Gastrocnemius medialis (tissue), 4 donors: Measurements from ENCODE around the gene NPY1R. TPM values are rescaled to one million over a fixed set of nuclear protein-coding genes. Genes with fewer than 3 reads are reported as not detected.

Experiments
- ATAC-seq, 2 donors: fragments of 150-250 bp; one replicate each; pipeline ENCODE4 v1.9.1; 2016
- DNase-seq, 2 donors: peaks; one replicate each; pipeline ENCODE4 v3.0.0-alpha.2; 2019
- H3K27ac ChIP-seq, 4 donors: fragments of 200-600 bp; sonication (generic); 1 replicate in 1 of 4; 2 replicates in 3 of 4; pipeline ENCODE4 v1.5.1; 2016 to 2018; ENCODE audit warnings: mild to moderate bottlenecking in 2 of 4, moderate library complexity in 1 of 4
- H3K27me3 ChIP-seq, 3 donors: fragments of 200-600 bp; sonication (generic) in 2 of 3; 1 replicate in 1 of 3; 2 replicates in 2 of 3; pipeline versions ENCODE4 v1.5.1 to v1.6.0; 2016 to 2019; ENCODE audit warnings: mild to moderate bottlenecking in 1 of 3, moderate library complexity in 1 of 3
- H3K36me3 ChIP-seq, 2 donors: fragments of 200-600 bp; sonication (generic) in 1 of 2; one replicate each; pipeline ENCODE4 v1.5.1; 2017 to 2018
- H3K4me1 ChIP-seq, 2 donors: fragments of 200-600 bp; sonication (generic) in 1 of 2; one replicate each; pipeline ENCODE4 v1.5.1; 2016 to 2017; ENCODE audit warnings: mild to moderate bottlenecking in 2 of 2
- H3K4me3 ChIP-seq, 4 donors: fragments of 200-600 bp; sonication (generic) in 3 of 4; 1 replicate in 1 of 4; 2 replicates in 3 of 4; pipeline ENCODE4 v1.5.1; 2016 to 2019; ENCODE audit warnings: mild to moderate bottlenecking in 2 of 4
- H3K9me3 ChIP-seq, 3 donors: fragments of 200-600 bp; sonication (generic) in 2 of 3; 1 replicate in 1 of 3; 2 replicates in 2 of 3; pipeline ENCODE4 v1.5.1; 2016 to 2019
- POLR2A ChIP-seq, 2 donors: fragments of 450-650 bp; IDR thresholded peaks; one replicate each; pipeline ENCODE4 v1.6.1; 2017; ENCODE audit warnings: antibody characterized with exemption in 2 of 2, mild to moderate bottlenecking in 2 of 2, moderate library complexity in 2 of 2
- in situ Hi-C, 4 donors: fragments of 200-750 bp; cut with MboI; loops; one replicate each; pipeline versions ENCODE4 v1.15.0 to v1.8.0; 2017; ENCODE audit warnings: low sequenced_read_pairs in 4 of 4
- intact Hi-C: fragments of 100-400 bp; cut with DNase I; formaldehyde crosslinking; loops from one replicate; pipeline ENCODE4 v1.15.1; 2023; ENCODE audit warnings: low total_unique reads
- total RNA-seq, 4 donors: library from RNA; depleted of rRNA; stranded (reverse); fragments of >200 nt; gene quantifications; one replicate each; pipeline versions ENCODE4 v1.1.0 to v1.2.3, GENCODE V29; 2016
- TF ChIP-seq, protein P1 (sequence below), 5 experiments: fragments of 450-650 bp in 3 of 5; fragments of 200-600 bp in 2 of 5; sonication (generic) in 2 of 5; IDR thresholded peaks in 4 of 5; conservative IDR thresholded peaks in 1 of 5; 1 replicate in 4 of 5; 2 replicates in 1 of 5; pipeline ENCODE4 v1.5.1; 2016 to 2019; ENCODE audit warnings: antibody characterized with exemption in 5 of 5, mild to moderate bottlenecking in 3 of 5, moderate library complexity in 3 of 5

NPY1R gene
- 1 to 10 TPM in 3 of 4 donors, under 1 TPM in 1; 0.40 to 3.1 (median 1.3) TPM for total RNA-seq

DNA sequence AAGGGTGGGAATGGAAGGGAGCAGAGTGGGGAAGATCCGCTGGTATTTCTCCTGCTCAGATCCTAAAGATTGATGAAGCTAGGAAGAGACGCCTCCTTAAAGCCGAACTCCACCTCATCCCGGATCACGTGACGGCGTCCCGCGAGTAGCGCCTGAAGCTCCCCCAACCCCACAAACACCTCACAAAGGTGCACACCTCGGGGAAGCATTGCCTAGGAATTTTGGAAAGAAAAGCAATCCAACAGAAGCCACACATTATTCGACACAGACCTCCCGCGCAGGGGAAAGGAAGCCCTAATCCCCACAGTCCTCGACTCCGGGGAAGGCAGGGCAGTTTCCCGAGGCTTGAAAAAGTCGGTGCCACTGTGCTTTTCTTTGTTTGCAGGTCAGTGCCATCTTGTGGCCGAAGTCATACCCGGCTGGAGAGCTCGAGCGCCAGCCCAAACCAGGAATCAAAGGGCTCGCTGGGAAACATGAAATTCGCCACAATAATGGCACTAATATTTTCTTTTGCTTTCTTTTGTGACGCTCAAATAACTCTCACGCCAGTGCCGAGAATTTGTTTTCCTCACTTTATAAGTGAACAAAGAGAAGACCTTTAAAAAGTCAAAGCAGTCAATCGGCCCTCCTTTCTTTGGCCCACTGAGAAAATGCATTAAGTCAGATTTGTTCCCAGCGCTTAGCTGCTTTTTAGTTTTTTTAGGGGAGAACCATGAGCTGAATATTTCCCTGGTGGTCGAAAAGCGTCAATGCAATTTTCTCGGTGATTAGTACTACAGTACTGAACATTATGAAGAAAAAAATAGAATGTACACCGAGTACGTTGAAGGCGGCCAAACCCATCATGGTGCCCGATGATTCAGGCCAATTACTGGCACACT is at the start of gene NPY1R:
Gene NPY1R (minus strand): TSS at position 71 of the 881 bp plus-strand sequence. CDS start 6,042 bp downstream, outside the sequence.
- Histone ChIP-seq H3K4me3 (peak within 1 kb of the TSS; percentile 55 to 91 (median 68)), H3K36me3 (no peaks in the 10 kb centered on the region), H3K27me3 (peaks cover 0 to 7% (median 6%) of the 10 kb centered on the region in 3 donors), H3K4me1 (peaks cover 5 to 14% of the 10 kb centered on the region in 2 donors), H3K9me3 (no peaks in the 10 kb centered on the region), H3K27ac (peak within 1 kb of the TSS in 2 of 4 donors; percentile 8 to 17)
- TF ChIP-seq, protein P1, sequence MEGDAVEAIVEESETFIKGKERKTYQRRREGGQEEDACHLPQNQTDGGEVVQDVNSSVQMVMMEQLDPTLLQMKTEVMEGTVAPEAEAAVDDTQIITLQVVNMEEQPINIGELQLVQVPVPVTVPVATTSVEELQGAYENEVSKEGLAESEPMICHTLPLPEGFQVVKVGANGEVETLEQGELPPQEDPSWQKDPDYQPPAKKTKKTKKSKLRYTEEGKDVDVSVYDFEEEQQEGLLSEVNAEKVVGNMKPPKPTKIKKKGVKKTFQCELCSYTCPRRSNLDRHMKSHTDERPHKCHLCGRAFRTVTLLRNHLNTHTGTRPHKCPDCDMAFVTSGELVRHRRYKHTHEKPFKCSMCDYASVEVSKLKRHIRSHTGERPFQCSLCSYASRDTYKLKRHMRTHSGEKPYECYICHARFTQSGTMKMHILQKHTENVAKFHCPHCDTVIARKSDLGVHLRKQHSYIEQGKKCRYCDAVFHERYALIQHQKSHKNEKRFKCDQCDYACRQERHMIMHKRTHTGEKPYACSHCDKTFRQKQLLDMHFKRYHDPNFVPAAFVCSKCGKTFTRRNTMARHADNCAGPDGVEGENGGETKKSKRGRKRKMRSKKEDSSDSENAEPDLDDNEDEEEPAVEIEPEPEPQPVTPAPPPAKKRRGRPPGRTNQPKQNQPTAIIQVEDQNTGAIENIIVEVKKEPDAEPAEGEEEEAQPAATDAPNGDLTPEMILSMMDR (IDR thresholded peaks at IDR 0.05 in 4 of 5, conservative IDR thresholded peaks at IDR 0.05 in 1 of 5) = peak; percentile 42 to 79 (median 53)
- no peak for TF ChIP-seq POLR2A (IDR thresholded peaks at IDR 0.05)
- DNase-seq = peak; percentile 43 to 47
- in situ Hi-C loops = loop anchor here (10.0 to 25.0 kb wide), 4 partner anchors 220 to 845 kb away; no protein-coding TSS in a partner anchor
- intact Hi-C loops = loop anchor here (1.0 to 5.0 kb wide), 3 partner anchors 226 to 834 kb away; no protein-coding TSS in a partner anchor
- ATAC-seq = peak; percentile 94 to 95

DNA sequence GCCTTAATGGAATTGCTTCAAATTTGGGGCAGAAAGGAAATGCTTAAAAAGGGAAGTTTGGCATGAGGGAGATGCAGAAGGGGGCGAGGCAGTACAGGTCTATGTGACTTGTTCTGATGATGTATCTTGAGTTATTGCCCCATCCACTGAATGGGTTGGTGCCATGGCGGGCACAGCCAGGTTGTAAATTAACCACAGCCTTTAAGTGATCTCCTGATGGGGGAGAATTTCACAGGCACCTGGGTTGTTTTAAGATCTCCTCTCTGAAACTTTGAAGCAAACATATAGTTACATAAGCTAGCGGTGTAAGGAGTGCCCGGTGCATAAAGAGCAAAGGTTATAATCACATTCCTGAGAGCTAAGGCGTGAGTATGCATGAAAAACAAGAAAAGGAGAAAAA is 48.3 kb upstream of the NPY1R start:
- H3K27me3 ChIP-seq = no peaks in the 10 kb centered on the region
- no peaks in the 10 kb centered on the region for H3K9me3 ChIP-seq
- in situ Hi-C loops = no loop called here
- DNase-seq (no peak), ATAC-seq (no peak)
- no peak overlapping the region for H3K27ac ChIP-seq
- H3K4me3 ChIP-seq = no peak overlapping the region
- intact Hi-C loops = no loop called here
- no peaks in the 10 kb centered on the region for H3K4me1 ChIP-seq
- H3K36me3 ChIP-seq = no peaks in the 10 kb centered on the region
- TF ChIP-seq, protein P1 (IDR thresholded peaks at IDR 0.05 in 4 of 5, conservative IDR thresholded peaks at IDR 0.05 in 1 of 5) = no peak
- no peak for TF ChIP-seq POLR2A (IDR thresholded peaks at IDR 0.05)

DNA sequence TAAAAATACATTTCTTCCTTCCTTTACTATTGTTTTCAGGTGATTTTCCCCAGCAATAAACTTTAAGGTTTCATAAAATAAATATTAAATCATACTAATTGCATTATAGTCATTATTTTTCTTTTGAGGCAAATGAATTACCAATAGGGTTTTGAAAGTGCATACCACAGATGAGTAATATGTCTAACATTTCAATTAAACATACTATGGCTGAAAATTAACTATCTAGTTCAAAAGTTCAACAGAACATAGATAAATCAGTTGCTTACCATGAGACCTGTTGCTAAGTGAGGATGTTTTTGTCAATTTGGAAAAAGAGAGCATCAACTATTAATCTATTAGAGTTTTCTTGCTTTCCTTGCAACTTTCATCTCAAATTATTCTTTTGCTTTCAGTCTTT is 46.3 kb upstream of the NPY1R start:
- Histone ChIP-seq H3K9me3 (no peaks in the 10 kb centered on the region), H3K27ac (no peak overlapping the region), H3K27me3 (no peaks in the 10 kb centered on the region), H3K4me3 (no peak overlapping the region), H3K4me1 (no peaks in the 10 kb centered on the region), H3K36me3 (no peaks in the 10 kb centered on the region)
- no peak for TF ChIP-seq POLR2A (IDR thresholded peaks at IDR 0.05)
- TF ChIP-seq, protein P1 (IDR thresholded peaks at IDR 0.05 in 4 of 5, conservative IDR thresholded peaks at IDR 0.05 in 1 of 5) = no peak
- intact Hi-C loops = no loop called here
- no peak for DNase-seq
- no peak for ATAC-seq
- in situ Hi-C loops = no loop called here

DNA sequence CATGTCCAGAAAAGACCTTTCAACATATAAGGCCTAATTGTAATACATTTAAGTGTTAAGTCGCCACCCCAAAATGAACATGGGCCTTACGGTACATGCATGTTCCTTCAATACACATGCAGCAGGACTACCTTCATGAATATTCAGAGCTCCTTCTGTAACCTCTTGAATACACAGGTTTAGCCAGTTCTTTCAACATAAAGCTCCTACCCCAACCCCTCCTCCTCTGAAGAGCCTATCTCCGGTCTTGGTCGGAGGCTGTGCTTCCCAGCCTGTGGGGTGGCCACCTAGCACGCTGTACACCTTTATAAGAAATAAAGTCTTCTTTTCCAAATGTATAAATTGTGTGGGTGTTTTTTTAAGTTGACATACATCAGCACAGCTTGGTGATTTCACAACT is 39.6 kb upstream of the NPY1R start:
- H3K36me3 ChIP-seq = no peaks in the 10 kb centered on the region
- no peaks in the 10 kb centered on the region for H3K27me3 ChIP-seq
- DNase-seq (no peak), ATAC-seq (no peak)
- no peak overlapping the region for H3K4me3 ChIP-seq
- H3K4me1 ChIP-seq = no peaks in the 10 kb centered on the region
- TF ChIP-seq, protein P1 (IDR thresholded peaks at IDR 0.05 in 4 of 5, conservative IDR thresholded peaks at IDR 0.05 in 1 of 5) = no peak
- TF ChIP-seq POLR2A (IDR thresholded peaks at IDR 0.05) = no peak
- intact Hi-C loops (no loop called here), in situ Hi-C loops (no loop called here)
- H3K9me3 ChIP-seq = no peaks in the 10 kb centered on the region
- no peak overlapping the region for H3K27ac ChIP-seq
